ENCODE measurements around the gene C1orf35. TPM values are rescaled to one million over a fixed set of nuclear protein-coding genes. Genes with fewer than 3 reads are reported as not detected.

Gene C1orf35
- total RNA-seq = 14.7 TPM

- Histone ChIP-seq H3K27me3 (no peaks in the 10 kb centered on the region), H3K4me3 (peak within 1 kb of the TSS; percentile 83 to 93), H3K36me3 (peaks cover 0 to 40% of the 10 kb centered on the region in 2 donors), H3K9me3 (no peaks in the 10 kb centered on the region), H3K4me1 (peaks cover 32% of the 10 kb centered on the region), H3K27ac (peak within 1 kb of the TSS; percentile 91)
- intact Hi-C loops (cut with DNase I) = no loop called here
- TF ChIP-seq CTCF (IDR thresholded peaks at IDR 0.05) (peak in 1 of 3 experiments; percentile 4), POLR2AphosphoS5 (IDR thresholded peaks at IDR 0.05; ENCODE audit: insufficient read depth in 1 of 2, low read depth in 1 of 2) (peak; percentile 87 to 89), POLR2A (IDR thresholded peaks at IDR 0.05) (peak in 1 of 2 donors; percentile 48)
- no peak for DNase-seq (ENCODE audit: extremely low spot score in 2 of 2)
Observed at GRCh38 chr1:228102791-228103620, at the start of gene C1orf35. Gene C1orf35 (minus strand): TSS chr1:228103325. CDS start chr1:228103227, 98 bp downstream.

- intact Hi-C loops (cut with DNase I) = no loop called here
- H3K36me3 ChIP-seq = no peaks in the 10 kb centered on the region
- no peak overlapping the region for H3K27ac ChIP-seq
- no peak for DNase-seq (ENCODE audit: extremely low spot score in 2 of 2)
- peaks cover 60% of the 10 kb centered on the region for H3K4me1 ChIP-seq
- no peaks in the 10 kb centered on the region for H3K9me3 ChIP-seq
- TF ChIP-seq POLR2AphosphoS5 (IDR thresholded peaks at IDR 0.05; ENCODE audit: insufficient read depth in 1 of 2, low read depth in 1 of 2) (no peak), CTCF (IDR thresholded peaks at IDR 0.05) (no peak), POLR2A (IDR thresholded peaks at IDR 0.05) (no peak)
- no peak overlapping the region for H3K4me3 ChIP-seq
- H3K27me3 ChIP-seq = no peaks in the 10 kb centered on the region
Observed at GRCh38 chr1:228152918-228153258, 49.8 kb upstream of the C1orf35 start.

GRCh38 chr1:228152097-228152917, 49.2 kb upstream of the C1orf35 start:
- Histone ChIP-seq H3K27ac (peak overlapping the region; percentile 89), H3K4me1 (peaks cover 62% of the 10 kb centered on the region), H3K9me3 (no peaks in the 10 kb centered on the region), H3K27me3 (no peaks in the 10 kb centered on the region), H3K4me3 (no peak overlapping the region), H3K36me3 (no peaks in the 10 kb centered on the region)
- intact Hi-C loops (cut with DNase I) = no loop called here
- DNase-seq (ENCODE audit: extremely low spot score in 2 of 2) = no peak
- no peak for TF ChIP-seq CTCF (IDR thresholded peaks at IDR 0.05)

- intact Hi-C loops (cut with DNase I) = no loop called here
- no peaks in the 10 kb centered on the region for H3K9me3 ChIP-seq
- H3K27me3 ChIP-seq = no peaks in the 10 kb centered on the region
- DNase-seq (ENCODE audit: extremely low spot score in 2 of 2) = no peak
- H3K4me3 ChIP-seq = peak overlapping the region; percentile 17 to 41
- H3K27ac ChIP-seq = peak overlapping the region; percentile 89
- H3K36me3 ChIP-seq = peaks cover 0 to 7% of the 10 kb centered on the region in 2 donors
- TF ChIP-seq POLR2A (IDR thresholded peaks at IDR 0.05) = no peak
- TF ChIP-seq POLR2AphosphoS5 (IDR thresholded peaks at IDR 0.05; ENCODE audit: insufficient read depth in 1 of 2, low read depth in 1 of 2) = no peak
- no peak for TF ChIP-seq CTCF (IDR thresholded peaks at IDR 0.05)
- H3K4me1 ChIP-seq = peaks cover 65% of the 10 kb centered on the region
Observed at GRCh38 chr1:228151180-228151925, 48.2 kb upstream of the C1orf35 start.
